ENCODE data around the gene ZC3HAV1. TPM values are rescaled to one million over a fixed set of nuclear protein-coding genes. Genes with fewer than 3 reads are reported as not detected.
A peak's percentile ranks its signal among the peaks of the same experiment; 100 is the strongest.

Gene ZC3HAV1
- total RNA-seq, 1 donor from 2014 or later, result 11.0 TPM

- no peak overlapping the region for H2AFZ ChIP-seq (replicated peaks)
Observed at GRCh38 chr7:139111147-139111546, 1.6 kb upstream of the ZC3HAV1 start.

GRCh38 chr7:139109983-139110411 lies 477 bp upstream of the ZC3HAV1 start:
- DNase-seq (ENCODE audit: low spot score), result no peak
- peaks cover 2% of the 10 kb centered on the region for H3K36me3 Mint-ChIP-seq
- peaks cover 3% of the 10 kb centered on the region for H3K79me2 ChIP-seq (ENCODE audit: low read depth)
- H3K4me3 Mint-ChIP-seq, result peak overlapping the region; percentile 92
- TF ChIP-seq CTCF (IDR thresholded peaks at IDR 0.05), result no peak
- TF ChIP-seq EZH2 (IDR thresholded peaks at IDR 0.05), result no peak
- no peak for TF ChIP-seq EZH2phosphoT487 (IDR thresholded peaks at IDR 0.05)
- H3K9ac ChIP-seq, result no peak overlapping the region
- H3K4me1 ChIP-seq, result peaks cover 5% of the 10 kb centered on the region
- no peaks in the 10 kb centered on the region for H4K20me1 ChIP-seq (ENCODE audit: low read depth)
- peak overlapping the region; percentile 94 for H2AFZ ChIP-seq (replicated peaks)
- no peaks in the 10 kb centered on the region for H3K9me3 ChIP-seq (ENCODE audit: low read depth)
- peaks cover 3% of the 10 kb centered on the region for H3K9me3 Mint-ChIP-seq
- H3K27me3 Mint-ChIP-seq (ENCODE audit: insufficient read depth, low read depth), result peaks cover 37% of the 10 kb centered on the region
- H3K4me1 Mint-ChIP-seq, result peaks cover 12% of the 10 kb centered on the region
- H3F3A ChIP-seq (ENCODE audit: low read depth), result peaks cover 25% of the 10 kb centered on the region
- H3K27ac Mint-ChIP-seq, result no peak overlapping the region
- peak overlapping the region; percentile 75 for H3K4me3 ChIP-seq
- peaks cover 52% of the 10 kb centered on the region for H3K27me3 ChIP-seq
- no peaks in the 10 kb centered on the region for H3K36me3 ChIP-seq
- peak overlapping the region; percentile 81 for H3K4me2 ChIP-seq
- no peak overlapping the region for H3K27ac ChIP-seq

More at GRCh38 chr7:139111147-139111546, 1.6 kb upstream of the ZC3HAV1 start:
- no peak overlapping the region for H3K9ac ChIP-seq
- TF ChIP-seq CTCF (IDR thresholded peaks at IDR 0.05) (no peak), EZH2phosphoT487 (IDR thresholded peaks at IDR 0.05) (no peak), EZH2 (IDR thresholded peaks at IDR 0.05) (no peak)
- Mint-ChIP-seq H3K4me3 (no peak overlapping the region), H3K36me3 (peaks cover 2% of the 10 kb centered on the region), H3K4me1 (peaks cover 12% of the 10 kb centered on the region), H3K27ac (no peak overlapping the region), H3K27me3 (ENCODE audit: insufficient read depth, low read depth) (peaks cover 37% of the 10 kb centered on the region), H3K9me3 (peaks cover 3% of the 10 kb centered on the region)
- H3K4me3 ChIP-seq, result no peak overlapping the region
- H3K79me2 ChIP-seq (ENCODE audit: low read depth), result peaks cover 3% of the 10 kb centered on the region
- H3K4me2 ChIP-seq, result no peak overlapping the region
- no peak for DNase-seq (ENCODE audit: low spot score)
- no peaks in the 10 kb centered on the region for H4K20me1 ChIP-seq (ENCODE audit: low read depth)
- H3K27me3 ChIP-seq, result peaks cover 52% of the 10 kb centered on the region
- peaks cover 5% of the 10 kb centered on the region for H3K4me1 ChIP-seq
- H3F3A ChIP-seq (ENCODE audit: low read depth), result peaks cover 25% of the 10 kb centered on the region
- H3K9me3 ChIP-seq (ENCODE audit: low read depth), result no peaks in the 10 kb centered on the region
- H3K36me3 ChIP-seq, result no peaks in the 10 kb centered on the region
- no peak overlapping the region for H3K27ac ChIP-seq

GRCh38 chr7:139108266-139109187 lies 993 bp downstream of the ZC3HAV1 start:
- peaks cover 52% of the 10 kb centered on the region for H3K27me3 ChIP-seq
- H3K79me2 ChIP-seq (ENCODE audit: low read depth), result peaks cover 3% of the 10 kb centered on the region
- Mint-ChIP-seq H3K4me3 (peak overlapping the region; percentile 92), H3K9me3 (peaks cover 3% of the 10 kb centered on the region), H3K27ac (no peak overlapping the region), H3K27me3 (ENCODE audit: insufficient read depth, low read depth) (peaks cover 37% of the 10 kb centered on the region), H3K36me3 (peaks cover 2% of the 10 kb centered on the region), H3K4me1 (peaks cover 12% of the 10 kb centered on the region)
- H3F3A ChIP-seq (ENCODE audit: low read depth), result peaks cover 25% of the 10 kb centered on the region
- H3K9me3 ChIP-seq (ENCODE audit: low read depth), result no peaks in the 10 kb centered on the region
- peak overlapping the region; percentile 81 for H3K4me2 ChIP-seq
- peak overlapping the region; percentile 94 for H2AFZ ChIP-seq (replicated peaks)
- no peaks in the 10 kb centered on the region for H3K36me3 ChIP-seq
- H3K27ac ChIP-seq, result no peak overlapping the region
- TF ChIP-seq EZH2 (IDR thresholded peaks at IDR 0.05), result peak; percentile 7
- no peak for TF ChIP-seq CTCF (IDR thresholded peaks at IDR 0.05)
- peak; percentile 8 for TF ChIP-seq EZH2phosphoT487 (IDR thresholded peaks at IDR 0.05)
- peaks cover 5% of the 10 kb centered on the region for H3K4me1 ChIP-seq
- H3K9ac ChIP-seq, result no peak overlapping the region
- H3K4me3 ChIP-seq, result peak overlapping the region; percentile 75
- peak; percentile 66 for DNase-seq (ENCODE audit: low spot score)
- no peaks in the 10 kb centered on the region for H4K20me1 ChIP-seq (ENCODE audit: low read depth)
